T-helper 1 cell treated with Interleukin-12 subunit alpha and Interleukin-12 subunit beta and Interleukin-4 antibody, amounts not matched to agents 30 ng/mL and 1 ng/mL, for 36 hours (primary cell): ENCODE results near the gene NEU2. TPM values are rescaled to one million over a fixed set of nuclear protein-coding genes. Genes with fewer than 3 reads are reported as not detected.

Experiments
- intact Hi-C: fragments of 100-400 bp; cut with micrococcal nuclease; formaldehyde crosslinking; loops from one replicate; pipeline ENCODE4 v1.15.1; 2024
- total RNA-seq: library from RNA; stranded (reverse); gene quantifications from 2 replicates; pipeline ENCODE4 v1.2.3, GENCODE V29; 2022

NEU2 gene
- not detected in 2 replicates for total RNA-seq

- intact Hi-C loops: no loop called here
Observed at GRCh38 chr2:233032551-233033320, at the start of gene NEU2. Gene NEU2 (plus strand): TSS chr2:233032672. CDS start chr2:233032672, 0 bp downstream.

DNA sequence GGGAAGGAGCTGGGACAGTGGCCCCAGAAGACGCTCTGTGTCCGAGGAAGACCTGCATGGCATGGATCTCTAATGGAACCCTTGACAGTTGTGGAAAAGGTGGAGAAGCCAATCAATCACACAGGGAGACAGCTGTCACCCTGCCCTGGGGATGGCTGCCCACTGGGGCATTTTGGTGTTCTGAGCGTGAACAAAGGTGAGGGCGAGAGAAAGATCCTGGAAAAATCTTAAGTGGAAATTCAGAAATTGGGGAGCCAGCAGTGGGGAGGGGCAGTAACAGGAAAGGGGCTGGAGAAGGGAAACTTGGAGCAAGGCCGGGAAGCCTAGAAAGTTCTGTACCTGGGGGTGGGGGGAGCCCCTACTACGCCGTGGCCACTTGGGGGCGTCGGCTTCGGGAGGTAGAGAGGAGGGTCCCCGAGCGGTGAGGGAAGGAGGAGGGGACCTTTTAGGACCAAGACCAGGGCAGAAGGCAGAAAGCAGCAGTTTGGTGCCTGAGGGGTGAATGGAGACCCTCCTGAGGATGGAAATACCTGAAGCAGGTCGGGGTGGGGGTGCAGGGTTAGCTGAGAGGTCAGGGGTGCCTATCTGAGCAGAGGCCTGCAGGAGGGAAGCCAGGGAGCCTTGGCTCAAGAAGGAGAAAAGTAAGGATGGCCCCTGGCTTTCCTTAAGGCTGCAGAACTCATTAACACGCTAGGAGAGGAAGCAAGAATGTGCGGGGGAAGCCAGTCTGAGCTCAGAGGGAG lies 49.4 kb upstream of the NEU2 start:
- intact Hi-C loops: no loop called here

DNA sequence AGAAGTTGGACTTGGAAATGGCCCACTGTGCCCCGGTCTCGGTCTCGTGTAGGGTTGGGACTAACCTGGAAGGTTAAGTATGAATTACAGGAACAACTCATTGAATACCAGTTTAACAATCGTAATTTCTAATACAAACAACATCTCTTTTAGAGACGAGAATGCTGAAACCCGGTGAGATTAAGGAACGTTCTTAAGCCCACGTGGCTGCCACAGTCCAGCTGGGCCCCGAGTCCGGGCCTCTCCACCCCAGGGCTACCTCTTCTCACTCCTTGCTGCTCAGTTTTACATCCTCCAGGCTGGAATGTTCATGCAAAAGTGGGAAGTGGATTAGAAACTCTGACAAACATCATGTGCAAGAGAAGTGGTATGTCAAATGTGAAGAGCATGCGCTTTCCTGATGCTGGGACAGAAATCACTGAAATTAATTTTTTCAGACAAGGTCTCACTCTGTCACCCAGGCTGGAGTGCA lies 48.8 kb upstream of the NEU2 start:
- intact Hi-C loops: no loop called here

DNA sequence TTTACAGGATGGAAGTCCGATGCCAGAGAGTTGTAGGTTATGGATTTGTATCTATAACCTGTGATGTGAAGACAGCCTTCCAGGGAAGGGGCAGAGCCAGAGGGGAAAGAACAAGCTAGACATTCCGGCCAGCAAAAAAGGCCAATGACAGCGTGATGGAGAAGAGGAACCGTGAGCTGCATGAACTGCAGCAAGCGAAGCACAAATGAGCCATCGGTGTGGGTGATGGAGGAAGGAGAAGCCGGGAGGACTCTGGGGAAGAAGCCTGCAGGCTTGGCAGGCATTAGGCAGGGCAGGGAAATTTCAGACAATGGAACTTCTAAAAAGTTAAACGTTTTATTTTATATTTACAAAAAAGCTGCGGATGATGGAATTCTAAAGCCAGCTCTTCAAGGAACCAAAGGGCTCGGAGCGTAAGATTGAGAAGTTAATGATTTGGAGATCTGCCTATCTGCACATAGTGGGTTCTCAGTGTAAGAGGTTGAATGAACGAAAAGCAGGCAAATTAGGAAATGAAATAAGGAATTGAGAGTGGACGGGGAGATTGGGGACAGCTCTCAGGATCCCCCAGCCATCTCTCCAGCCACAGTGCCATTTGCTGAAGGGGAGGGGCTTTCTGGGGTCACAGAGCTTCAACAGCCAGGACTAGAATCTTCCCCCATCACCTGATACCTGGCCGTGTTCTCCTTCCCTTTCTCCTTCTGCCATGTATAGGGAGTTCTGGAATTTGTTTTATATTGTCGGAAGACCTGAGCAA lies 47.8 kb upstream of the NEU2 start:
- intact Hi-C loops: no loop called here

- intact Hi-C loops: no loop called here
Observed at GRCh38 chr2:232986155-232986554, 46.3 kb upstream of the NEU2 start.

DNA sequence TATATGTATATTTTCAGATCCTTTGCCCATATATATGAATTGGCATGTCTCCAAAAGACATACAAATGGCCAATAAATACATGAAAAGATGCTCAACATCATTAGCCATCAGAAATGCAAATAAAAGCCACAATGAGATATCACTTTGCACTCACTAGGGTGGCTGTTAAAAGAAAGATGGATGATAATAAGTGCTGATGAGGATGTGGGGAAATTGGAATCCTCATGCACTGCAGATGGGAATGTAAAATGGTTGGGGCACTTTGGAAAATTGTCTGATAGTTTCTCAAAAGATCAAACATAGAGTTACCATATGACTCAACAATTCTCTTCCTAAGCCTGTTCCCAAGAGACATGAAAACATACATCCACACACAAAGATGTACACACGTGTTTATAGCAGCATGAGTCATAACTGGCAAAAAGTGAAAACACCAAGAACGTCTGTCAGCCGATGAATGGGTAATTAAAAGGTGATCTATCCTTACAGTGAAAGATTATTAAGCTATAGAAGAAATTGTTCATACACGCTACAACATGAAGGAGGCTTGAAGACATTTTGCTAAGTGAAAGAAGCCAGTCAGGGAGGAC lies 39.1 kb upstream of the NEU2 start:
- intact Hi-C loops: no loop called here

GRCh38 chr2:232994446-232994845 lies 38.0 kb upstream of the NEU2 start:
- intact Hi-C loops: no loop called here

GRCh38 chr2:232997749-232998665 lies 34.5 kb upstream of the NEU2 start:
- intact Hi-C loops: no loop called here

GRCh38 chr2:232998666-232998985 lies 33.8 kb upstream of the NEU2 start:
- intact Hi-C loops: no loop called here

- intact Hi-C loops: no loop called here
Observed at GRCh38 chr2:232999354-232999753, 33.1 kb upstream of the NEU2 start.

DNA sequence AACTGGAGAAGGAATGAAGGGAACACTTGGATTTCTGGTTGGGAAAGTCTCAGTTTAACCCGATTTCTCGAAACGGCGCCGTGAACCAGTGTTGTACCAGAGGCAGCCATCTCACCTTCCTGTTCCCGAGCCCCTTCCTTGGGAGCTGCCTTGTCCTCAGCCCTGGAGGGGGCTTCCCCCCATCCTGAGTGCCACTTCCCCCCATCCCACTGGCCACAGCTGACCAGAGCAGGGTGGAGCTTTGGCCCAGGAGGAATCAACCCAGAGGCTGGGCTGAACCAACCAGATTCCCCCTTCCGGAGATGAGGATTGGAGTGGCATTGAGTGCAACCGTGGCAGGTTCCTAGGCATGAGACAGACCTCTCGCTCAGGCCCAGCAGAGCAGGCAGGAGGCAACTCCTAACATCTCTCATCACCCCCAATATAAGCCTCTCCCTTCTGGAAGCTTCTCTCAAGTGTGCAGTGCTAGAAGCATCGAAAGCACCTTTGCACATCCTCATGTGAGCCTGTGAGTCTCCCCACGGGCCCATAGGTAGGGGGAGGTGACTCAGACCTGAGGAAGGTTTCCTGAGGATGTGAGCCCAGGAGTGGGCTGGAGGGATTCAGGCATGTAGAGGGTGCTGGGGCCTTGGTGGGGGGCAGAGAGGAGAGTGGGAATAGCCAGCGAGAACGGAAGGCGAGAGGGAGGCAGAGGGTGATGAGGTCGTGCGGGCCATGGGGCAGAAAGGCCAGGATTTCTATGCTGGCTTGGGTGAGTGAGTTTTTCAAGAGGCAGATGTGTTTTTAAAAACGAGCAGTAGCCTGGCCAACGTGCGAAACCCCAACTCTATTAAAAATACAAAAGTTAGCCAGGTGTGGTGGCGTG lies 31.4 kb upstream of the NEU2 start:
- intact Hi-C loops: no loop called here

- intact Hi-C loops: no loop called here
Observed at GRCh38 chr2:233002829-233003657, 29.4 kb upstream of the NEU2 start.

DNA sequence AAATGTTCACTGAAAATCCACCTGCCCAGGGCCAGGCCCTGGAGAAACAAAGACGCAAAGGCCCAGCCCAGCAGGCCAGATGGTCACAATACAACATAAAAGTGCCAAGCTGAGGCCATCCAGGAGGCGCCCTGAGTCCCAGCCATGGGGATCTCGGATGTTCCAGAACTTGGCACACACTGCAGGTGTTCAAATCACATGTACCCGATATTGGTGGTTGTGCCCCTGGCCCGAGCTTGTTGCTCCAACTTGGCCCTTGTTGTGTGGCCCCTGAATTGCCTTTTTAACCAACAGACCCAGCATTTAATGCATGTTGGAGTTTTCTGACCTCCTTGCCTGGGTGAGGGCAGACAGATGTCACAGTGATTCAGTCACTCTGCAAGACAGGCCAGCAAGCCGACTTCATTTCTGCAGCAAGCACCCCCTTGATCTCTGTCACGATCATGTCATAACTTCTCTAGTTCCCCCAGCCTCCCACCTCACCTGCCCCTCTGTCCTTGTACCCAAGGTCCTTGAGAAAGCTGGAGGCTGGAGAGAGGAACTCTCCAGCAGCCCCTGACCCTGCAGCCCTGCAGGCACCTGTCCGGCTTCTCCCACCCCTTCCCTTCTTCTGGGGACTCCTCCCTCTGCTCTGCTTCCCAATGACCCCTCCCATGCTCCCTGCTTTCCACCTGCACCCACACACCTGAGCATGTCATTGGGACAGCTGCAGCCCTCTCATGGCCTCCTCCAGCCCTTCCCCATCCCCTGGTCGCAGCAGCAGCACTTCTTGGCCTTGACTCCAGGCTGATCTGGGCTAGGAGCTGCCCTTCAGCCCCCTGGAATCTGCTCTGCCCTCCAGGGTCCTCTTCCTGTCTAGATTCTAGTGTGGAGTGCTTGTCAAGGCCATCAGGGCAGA lies 28.6 kb upstream of the NEU2 start:
- intact Hi-C loops: no loop called here

DNA sequence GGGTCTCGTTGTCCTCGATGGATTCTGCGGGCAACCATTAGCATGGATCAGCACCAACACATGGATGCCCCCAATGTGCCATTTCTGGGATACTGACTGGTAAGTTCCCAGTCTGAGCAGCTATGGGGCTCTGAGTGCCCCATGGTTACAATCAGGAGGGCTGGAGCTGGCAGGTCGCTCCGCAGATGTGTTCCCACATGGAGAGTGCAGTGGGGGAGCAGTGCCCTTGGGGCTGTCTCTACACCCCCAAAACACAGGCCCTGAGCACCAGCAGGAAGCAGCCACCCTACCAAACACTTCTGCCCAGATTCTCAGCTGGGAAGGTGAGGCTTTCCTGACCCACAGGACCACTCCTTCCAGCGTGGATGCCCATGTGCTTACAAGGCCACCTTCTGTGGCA lies 27.4 kb upstream of the NEU2 start:
- intact Hi-C loops: no loop called here

GRCh38 chr2:233006648-233007047 lies 25.8 kb upstream of the NEU2 start:
- intact Hi-C loops: no loop called here

GRCh38 chr2:233007270-233007669 lies 25.2 kb upstream of the NEU2 start:
- intact Hi-C loops: no loop called here

DNA sequence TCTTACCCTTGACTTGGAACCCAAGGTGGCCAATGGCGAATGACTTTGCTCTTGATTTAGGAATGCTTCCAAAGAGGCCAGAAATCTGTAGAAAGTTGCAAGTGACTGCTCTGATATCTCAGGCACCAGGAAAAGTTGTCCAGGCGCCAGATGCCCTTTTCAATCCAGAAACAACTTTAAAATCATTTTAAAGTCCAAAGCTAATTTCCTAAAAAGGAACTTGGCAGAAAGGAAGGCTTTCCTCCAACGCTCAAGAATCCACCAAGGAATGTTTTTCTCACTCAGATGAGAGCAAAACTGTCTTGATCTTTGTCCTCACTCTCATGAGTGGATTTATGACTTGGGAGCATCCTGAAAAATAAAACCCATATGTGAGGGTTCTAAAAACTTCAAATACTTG lies 24.7 kb upstream of the NEU2 start:
- intact Hi-C loops: no loop called here

DNA sequence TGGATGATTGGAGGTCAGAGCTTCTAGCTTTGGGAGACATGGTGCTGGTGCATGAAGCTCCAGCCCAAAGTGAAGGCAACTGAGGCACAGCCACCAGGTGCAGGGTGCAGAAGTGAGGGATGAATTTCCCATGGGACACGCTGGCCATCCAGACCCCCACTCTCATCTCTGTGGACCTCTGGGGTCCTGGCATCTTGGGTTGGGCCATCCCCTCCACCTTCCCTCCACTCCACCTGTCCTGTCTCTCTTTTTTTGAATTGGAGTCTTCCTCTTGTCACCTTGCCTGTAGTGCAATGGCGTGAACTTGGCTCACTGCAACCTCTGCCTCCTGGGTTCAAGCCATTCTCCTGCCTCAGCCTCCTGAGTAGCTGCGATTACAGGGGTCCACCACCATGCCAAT lies 22.8 kb upstream of the NEU2 start:
- intact Hi-C loops: loop anchor here (5.0 kb wide), 1 partner anchor 822 kb away; no protein-coding TSS in a partner anchor
